GM19463 (cell line): ENCODE data around the gene COLQ.

Experiments
- ATAC-seq: cut with Tn5 transposase; IDR thresholded peaks from one replicate; pipeline ENCODE4 v1.9.1; 2021; ENCODE audit warnings: mild to moderate bottlenecking, moderate library complexity; ENCODE audit not compliant: unreplicated experiment

Gene COLQ

DNA sequence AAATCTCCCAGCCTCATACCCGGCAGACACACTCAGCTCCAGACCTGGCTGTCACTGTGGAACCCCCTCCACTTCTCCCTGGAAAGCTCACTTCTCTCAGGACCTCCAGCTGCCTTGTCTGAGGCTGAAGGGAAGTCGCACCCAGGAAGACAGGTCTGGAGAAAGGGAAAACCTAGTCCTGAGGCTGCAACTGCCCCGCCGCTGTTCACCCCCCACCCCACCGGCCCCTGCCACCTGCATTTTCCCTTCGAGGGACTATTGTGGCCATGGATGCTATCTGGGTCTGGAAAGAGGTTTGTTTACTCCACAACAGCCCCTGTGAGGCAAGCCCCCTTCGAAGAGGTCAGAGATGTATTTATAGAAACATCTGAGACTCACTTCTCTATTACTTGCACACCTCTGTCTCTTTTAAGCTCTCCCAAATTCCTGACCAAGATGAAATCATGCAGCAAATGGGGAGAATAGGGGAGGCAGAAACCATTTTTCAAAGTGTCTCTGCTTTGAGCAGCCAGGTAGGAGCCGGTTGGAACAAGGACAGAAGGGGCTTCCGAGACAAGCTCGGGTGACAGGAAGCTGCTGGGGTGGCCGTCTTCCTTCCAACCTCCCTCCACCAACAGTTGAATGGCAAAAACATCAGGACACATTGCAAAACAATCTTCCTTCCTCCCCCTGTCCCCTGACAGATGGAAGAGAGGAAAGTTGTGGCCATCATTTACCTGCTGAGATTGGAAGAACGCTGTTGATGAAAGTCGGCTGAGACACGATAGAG lies 518 bp downstream of the COLQ start:
- ATAC-seq, result no peak

DNA sequence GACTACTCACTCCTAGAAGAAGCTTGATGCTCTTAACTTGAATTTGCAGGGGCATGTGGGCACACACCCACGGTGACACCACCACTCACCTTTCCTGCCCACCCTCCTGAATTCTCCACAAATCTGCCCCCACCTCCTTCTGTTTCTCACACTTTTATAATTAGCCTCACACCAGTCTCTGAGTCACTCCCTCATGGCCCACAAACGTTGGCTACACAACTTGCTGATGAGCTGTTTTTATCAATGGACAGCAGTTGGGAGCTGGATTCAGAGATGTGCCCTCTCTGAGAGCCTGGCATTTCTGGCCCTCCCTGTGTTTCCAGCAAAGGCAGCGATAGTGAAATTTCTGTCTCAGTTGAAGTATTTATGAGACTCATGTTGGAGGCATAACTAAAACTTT lies 1.3 kb downstream of the COLQ start:
- no peak for ATAC-seq

DNA sequence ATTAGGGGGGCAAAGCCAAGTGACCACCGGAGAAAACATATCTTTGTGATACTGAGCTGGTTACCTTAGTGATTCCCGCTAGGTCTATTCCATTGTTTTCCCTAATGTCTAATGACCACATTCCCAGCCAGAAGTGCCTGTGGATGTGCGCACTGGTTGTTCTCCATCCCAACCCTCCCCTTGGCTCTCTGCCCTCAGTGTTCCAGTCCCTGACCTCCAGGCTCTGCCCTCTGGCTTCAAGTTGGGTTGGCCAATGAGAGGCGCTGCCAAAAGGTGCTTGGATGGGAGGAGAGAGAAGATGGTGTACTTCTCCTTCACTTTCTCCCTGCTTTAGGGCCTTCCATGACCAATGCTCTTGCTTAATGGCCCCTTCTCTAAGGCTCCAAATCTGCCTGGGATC lies 2.4 kb downstream of the COLQ start:
- ATAC-seq, result no peak

DNA sequence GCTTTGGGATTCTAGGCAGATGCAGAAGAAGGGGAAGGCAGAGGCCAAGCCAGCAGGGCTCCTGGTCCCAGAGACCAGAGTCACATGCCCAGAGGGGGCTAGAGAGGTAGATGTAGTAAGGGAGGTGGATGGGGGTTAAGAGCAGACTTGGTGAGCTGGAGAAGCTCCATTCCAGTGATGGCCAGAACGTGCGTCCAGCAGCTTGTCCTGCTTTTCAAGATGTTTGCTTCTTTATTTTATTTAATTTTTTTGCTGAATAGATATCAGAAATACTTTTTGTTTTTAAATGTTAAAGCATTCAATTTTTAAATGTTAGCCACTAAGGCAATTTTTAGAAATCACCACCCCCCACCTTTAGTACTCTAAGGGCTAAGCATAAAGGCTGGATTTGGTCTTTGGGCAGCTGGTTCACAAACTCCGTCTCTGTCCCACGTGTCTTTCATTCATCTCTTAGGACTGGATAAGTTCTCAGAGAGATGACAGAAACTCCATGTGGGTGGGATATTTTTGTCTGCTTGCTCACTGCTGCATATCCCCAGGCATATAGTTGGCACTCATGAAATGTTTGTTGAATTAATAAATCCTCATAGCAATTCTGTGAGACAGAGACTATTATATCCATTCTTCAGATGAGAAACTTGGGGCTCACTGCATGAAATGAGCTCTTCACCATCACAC lies 6.7 kb downstream of the COLQ start:
- ATAC-seq, result no peak

DNA sequence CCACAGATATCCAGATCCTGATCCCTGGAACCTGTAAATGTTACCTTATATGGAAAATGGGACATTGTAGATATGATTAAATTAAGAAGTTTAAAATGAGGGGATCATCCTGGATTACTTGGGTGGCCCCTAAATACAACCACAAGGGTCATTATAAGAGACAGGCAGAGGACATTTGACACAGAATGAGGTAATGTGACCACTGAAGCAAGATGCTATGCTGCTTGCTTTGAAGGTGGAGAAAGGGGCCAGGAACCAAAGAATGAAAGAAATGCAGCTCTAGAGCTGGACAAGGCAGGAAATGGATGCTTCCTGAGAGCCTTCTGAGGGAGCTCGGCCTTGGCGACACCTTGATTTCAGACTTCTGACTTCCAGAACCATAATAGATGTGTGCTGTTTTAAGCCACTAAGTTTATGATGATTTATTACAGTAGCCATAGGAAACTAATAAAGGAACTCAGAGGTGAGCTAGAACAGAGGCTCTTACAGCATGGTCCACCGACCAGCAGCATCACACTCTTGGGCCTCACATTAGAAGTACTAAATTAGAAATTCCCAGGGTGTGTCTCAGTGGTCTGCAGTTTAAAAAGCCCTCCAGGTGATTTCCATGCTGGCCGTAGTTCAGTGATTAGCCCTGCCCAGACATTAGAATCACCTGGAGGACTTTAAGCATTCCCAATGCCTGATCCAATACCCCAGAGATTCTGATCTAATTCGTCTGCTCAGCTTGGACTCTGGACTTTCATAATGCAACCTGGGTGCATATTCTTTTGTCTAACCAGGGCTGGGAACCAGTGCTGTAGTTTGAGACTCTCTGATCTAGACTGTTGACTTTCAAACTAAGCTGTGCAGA lies 7.5 kb downstream of the COLQ start:
- no peak for ATAC-seq

DNA sequence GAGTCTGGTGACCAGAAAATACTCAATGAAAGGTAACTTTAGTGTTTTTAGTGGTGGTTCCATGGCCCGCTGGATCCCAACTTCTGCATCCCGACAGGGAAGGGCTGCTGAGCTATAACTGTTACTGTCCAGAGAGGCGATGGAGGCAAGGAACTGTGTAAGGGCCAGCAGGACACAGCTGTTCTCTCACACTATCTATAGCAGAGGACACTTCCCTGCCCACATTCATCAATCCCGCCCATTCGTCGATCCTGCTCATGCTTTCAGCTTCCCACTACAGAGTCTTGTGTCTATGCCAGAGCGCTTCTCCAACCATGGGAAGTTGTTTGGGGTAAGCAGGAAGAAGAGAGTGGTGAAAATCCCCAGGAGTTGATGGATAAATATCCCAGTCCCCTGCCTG lies 8.4 kb downstream of the COLQ start:
- ATAC-seq, result no peak

DNA sequence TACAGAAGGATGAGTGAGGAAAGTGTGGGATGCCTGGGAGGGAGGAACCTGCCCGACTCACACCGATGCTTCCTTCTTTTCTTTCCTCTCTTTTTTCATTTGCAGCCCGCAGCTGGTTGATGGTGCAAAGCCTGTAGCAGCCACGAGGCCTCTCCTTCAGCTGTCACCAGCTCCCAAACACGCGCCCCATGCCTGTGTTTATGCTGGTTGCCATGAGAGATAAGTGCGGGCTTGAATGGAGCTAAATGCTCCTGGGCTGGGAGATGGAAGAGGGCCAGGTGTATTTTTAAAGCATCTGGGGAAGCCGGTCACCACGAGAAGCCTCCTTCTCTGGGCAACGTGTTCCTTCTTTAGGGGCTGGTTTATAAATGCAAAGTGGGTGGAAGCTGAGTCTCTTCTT lies 9.3 kb downstream of the COLQ start:
- ATAC-seq, result no peak

DNA sequence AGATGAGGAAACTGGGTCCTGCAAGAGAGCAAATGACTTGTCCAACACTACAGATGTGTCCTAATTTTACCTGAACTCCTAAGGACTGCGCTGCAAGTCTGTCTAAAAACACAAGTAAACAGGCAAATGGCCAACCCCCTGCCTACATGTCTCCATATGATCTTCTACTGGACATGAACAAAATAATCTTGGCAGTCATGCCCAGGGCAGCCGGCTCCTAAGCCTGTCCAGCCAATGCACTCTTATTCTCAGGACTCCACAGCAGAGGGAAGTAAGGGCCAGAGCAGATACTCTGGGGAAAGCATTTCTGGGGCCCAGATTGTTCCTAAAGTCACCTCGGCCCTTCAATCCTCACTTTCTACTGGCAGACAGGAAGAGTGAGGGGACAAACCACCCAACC lies 10.3 kb downstream of the COLQ start:
- no peak for ATAC-seq

DNA sequence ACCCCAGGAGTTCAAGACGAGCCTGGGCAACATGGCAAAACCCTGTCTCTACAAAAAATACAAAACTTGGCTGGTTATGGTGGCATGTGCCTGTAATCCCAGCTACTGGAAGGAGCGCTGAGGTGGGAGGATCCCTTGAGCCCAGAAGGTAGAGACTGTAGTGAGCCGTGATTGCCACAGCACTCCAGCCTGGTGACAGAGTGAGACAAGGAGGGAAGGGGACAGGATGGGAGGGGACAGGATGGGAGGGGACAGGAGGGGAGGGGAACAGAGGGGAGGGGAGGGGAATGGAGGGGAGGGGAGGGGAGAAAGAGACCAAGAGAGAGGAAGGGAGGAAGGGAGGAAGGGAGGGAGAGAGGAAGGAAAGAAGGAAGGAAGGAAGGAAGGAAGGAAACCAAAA lies 11.0 kb downstream of the COLQ start:
- ATAC-seq, result no peak

DNA sequence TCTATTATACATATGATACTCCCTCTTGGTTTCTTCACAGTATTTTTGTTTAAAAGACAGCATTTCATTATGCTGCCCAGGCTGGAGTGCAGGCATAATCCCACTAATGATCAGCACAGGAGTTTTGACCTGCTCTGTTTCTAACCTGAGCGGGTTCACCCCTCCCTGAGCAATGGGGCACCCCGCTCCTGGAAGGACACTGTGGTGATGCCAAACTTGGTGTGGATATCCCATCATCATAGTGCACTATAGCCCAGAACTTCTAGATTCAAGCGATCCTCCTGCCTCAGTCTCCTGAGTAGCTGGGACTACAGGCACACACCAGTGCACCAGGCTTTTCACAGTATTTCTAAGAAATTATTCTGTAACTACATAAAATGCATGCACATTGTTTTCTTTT lies 14.9 kb downstream of the COLQ start:
- no peak for ATAC-seq

DNA sequence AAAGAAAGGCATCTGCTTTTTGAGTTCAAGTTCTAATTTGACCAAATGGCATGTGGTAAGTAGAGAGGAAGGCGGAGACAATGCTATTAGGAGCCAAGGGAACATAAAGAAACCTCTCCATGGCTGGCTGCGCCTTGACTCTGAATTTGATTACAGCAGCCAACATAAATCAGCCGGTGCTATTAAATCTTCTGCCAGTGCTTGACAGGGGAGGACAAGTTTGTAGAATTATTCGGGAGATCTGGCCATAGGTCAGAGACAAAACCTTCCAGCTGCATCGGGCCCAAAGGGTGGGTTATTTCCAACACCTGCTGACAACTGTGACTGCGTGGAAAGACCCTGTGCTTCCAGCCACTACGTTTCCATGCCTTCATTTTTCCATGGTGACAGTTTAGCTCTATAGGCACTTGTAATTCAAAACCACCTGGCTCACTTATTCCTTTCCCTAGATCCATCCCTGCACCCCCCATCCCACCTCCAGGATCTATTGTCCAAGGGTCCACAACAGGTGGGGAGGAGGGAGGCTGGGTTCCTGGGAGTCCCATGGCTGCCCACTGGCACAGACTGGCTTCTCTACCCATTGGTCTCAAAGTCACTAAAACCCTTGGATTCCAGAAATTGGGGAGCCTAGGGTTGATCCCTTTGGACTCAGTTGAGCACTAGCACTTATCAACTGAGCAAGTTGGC lies 15.9 kb downstream of the COLQ start:
- no peak for ATAC-seq

DNA sequence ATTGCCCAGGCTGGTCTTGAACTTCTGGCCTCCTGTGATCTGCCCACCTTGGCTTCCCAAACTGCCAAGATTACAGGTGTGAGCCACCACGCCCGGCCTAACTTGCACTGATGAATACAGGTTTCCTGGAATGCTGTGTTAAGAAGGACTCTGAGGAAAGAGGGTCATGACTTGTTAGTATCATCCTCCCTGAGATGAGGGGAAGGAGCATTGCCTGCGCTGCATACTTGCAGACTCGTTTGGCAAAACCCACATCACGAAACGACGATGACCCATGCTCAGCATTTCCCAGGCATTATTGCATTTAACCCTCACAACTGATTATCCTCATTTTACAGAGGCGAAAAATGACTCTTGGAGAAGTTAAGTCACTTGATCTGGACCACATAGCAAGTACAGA lies 18.9 kb downstream of the COLQ start:
- ATAC-seq, result no peak

DNA sequence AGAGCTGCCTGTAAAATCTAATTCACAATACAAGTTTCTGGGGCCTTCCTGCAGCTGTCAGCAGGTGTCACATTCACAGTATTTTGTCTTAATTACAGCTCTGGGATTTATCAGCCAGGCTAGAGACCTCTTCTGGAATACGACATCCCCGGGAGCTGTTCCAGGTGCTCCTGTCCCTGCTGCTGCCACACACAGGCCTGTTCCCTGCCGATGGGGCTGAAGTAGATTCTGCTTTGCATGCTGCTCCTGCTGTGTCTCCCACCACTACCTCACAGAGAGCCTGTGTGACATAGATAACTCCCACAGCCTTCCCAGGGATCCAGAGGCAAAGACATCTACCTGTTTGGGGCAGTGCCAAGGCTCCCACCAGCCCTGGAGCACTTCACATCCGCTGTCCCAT lies 20.4 kb downstream of the COLQ start:
- ATAC-seq, result no peak

DNA sequence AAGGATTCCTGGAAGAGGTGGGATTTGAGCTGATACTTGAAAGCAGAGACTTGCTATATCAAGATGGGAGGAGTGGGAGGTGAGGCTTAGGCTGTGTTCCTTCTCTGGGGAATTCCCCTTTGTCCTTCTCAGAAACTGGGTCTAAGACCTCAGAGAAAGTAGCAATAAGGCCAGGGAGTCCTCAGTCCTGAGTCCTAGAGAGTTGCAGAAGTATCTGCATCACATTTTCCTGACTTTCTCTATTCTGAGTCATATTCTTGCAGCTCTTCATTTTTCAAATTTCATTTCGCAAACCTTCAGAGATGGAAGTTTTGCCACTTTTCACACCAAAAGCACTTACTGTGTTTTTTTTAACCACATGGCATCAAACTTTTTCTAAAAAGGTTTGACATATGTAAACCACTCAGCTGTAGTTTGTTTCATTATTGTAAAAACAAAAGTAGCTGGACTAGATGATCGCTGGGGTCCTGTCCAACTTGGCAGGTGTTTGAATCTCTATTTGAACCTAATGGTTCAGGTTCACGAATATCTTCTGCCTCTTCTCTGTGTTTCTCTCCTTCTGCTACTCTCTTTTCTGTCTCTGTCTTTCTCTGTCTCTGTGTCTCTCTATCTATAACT lies 21.3 kb downstream of the COLQ start:
- no peak for ATAC-seq

DNA sequence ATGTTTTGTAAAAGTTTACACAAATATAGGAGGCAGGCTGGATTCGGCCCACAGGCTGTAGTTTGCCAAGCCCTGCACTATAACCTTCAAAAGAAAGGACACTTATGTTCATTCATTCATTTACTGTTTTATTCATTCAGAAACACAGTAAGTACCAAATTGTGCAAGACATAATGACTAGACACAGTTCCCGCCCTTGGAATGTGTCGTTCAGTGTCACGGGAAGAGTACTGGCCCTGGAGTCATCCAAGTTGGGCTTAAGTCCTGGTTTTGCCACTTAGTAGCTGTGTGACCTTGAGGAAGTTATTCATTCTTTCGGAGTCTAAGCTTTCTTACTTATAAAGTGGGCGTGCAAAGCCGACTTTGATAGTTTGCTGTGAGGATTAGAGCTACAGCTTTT lies 22.0 kb downstream of the COLQ start:
- no peak for ATAC-seq

DNA sequence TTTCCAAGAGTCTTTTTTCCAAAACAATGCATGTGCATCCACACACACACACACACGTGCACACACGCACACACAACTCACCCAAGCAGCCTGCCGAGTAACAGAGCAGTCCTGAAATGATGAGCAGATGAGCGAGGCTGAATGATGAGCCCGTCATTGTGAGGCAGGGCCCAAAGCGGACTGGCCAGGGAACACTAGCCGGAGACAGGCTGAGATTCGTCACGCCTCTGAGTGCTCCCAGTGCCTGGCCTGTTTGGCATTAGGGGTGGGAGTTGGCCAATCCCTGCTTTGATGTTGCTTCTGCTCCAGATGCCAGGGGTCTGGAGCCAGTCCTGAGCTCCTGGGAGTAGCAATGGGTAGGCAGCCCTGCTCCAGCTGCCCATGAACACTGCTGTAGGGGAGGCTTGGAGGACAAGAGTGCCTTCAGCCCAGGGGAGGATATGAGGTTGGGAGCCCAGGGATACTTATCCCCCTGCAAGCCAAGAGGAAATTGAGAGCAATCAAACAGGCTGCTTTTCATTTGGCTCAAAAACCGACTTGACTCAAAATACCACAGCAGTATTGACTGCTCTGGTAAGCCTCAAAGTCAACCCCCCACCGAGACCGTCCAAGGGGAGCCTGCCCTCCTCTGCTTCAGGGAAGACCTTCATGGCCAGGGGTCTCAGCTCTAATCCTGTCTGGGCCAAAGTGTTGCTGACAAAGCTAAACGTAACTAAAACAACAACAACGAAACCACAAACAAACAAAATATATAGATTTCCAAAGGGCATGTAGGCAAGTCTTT lies 22.9 kb downstream of the COLQ start:
- no peak for ATAC-seq

DNA sequence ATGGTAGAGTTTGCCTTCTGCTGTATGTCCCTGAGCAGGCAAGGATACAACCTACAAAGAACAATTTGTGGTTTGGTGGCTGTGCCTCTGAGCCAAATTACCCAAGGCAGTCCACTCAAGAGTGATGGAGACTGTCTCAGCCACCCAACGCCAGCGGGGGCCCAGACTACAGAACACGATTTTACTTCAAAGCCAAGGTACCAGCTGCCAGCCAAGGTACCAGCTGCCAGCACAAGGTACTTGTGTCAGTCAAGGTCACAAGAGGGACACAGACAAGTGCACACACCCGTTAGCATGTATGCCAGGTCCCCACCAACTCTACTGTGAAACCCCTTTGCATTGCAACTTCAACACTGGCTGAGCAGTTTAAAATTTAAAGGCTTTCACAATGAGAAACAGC lies 23.5 kb downstream of the COLQ start:
- no peak for ATAC-seq

DNA sequence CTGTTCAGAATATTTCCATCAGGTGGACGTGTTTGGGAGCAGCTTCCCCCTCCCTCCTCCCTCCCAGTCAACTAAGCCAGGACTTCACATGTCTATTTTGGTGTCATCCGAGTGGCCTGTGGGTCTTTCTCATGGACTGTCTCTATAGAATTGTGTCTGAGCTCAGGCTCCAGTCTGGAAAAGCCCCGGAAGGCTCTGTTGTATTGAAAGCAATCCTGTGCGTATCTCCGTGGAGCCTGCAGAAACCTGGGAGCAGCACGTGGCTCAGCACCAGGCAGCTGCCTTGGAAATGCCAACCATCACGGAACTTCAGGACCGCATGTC lies 25.2 kb downstream of the COLQ start:
- no peak for ATAC-seq

DNA sequence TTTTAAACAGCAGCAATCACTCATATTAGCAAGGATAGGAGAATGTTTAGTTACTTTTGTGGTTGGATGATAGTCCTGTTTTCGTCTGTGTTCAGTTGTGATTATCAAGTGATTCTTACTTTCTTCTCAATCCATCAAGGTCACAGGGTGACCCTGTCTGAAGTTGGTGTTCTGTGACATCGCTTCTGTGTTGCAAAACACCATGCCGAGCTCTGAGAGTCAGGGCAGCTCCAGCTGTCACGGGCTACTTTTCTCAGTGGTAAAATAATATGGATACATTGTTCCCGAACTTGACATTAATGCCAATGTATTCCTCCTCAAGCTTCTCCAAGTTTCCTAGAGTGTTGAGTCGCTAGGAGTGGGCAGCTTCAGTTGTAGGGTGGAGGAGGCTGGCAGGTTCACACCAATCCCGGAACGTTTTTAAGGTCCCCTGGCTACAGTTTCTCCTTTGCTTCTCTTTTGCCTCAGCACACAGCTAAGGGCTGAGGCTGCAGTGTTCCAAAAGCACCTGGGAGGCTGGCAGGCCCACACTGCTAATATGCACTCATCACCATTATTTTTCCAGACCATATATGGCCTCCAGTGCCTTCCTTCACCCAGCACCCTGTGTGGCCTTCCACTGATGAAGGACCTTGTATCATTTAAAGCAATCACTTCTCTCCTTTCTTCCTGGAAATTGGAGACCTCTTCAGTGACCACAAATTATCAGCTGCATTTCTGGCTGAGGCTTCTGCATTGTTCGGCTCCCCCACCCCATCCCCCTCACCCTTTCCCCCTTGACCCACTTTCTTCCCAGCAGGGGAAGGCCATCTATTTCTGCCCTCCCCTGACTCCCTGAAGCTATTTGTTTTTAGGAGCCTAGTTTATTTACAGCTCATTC lies 25.8 kb downstream of the COLQ start:
- no peak for ATAC-seq
